ENCODE data around the gene VCP.
A peak's percentile ranks its signal among the peaks of the same experiment; 100 is the strongest.

VCP gene

DNA sequence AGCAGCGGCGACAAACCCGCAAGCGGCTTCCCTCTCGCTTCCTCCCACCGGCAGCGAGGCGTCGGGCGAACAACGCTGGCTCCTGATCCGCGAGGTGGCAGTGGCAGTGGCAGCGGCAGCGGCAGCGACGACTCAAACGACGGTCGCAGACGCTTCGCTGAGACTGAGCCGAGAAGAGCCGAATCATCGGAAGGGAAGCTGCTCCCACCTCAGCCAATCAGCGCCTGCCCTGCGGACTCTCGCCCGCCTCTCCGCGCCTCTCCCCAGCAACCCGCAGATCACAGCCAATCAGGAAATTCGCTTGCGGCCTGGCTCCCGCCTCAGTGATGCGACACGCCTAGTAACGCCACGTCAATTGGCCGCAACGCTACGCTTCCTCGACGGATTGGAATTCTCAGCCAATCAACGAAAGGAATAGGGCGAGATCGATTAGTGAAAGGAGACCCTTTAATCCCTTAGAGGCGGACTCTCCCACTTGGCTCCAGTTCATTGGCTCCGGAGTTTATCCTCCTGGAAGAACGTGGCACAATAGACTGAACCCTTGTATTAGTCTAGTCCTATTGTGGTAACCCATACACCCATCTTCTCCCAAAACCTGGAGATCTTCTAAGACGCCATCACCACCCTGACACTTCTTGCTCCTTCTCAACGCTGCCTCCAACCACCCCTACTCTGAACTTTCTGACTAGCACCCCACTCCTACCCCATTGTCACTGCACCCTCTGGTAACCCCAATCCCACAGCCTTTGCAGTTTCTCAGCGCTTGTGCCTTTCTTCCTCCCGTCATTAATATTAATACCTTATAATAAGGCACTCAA, at the start of gene VCP:
Gene VCP (minus strand): TSS at position 165 of the 818 bp plus-strand sequence. CDS start 272 bp downstream, outside the sequence.
- peak; percentile 96 for DNase-seq

DNA sequence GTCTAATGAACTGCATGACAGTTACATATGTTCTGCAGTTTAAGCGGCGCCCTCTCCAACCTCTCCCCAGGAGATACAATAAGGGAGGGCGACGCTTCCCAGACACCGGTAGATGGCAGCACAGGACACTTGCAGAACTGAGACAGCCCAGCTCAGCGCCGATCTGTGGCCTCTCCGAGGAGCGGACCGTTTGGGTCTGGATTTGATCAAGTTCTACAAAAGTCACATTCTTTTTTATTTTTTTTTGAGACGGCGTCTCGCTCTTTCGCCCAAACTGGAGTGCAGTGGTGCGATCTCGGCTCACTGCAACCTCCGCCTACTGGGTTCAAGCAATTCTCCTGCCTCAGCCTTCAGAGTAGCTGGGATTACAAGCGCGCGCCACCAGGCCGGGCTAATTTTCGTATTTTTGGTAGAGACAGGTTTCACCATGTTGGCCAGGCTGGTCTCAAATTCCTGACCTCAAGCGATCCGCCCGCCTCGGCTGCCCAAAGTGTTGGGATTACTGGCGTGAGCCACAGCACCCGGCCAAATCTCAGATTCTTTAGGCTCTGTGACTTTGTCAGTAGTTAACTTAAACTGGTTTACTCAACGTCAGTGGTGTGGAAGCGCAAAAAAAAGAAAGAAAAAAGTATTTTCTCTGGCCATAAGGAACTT, 44.6 kb upstream of the VCP start:
- peak; percentile 73 for DNase-seq

DNA sequence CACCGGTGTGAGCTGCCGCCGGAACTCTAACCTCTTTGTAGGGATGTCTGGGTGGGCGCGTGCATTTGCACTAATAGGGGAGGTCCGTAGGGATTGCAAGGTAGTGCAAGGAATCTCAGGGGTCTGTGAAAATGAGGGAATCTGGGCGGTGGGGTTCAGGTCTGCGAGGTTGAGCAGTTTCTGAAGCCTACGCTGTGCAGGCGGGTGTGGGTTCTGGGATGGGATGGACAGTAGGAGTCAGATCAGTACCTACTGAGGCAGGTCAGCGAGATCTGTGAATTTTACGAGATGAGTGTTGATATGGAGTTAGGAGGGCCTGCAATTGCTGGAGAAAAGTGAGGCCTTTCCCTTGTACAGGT, 44.1 kb upstream of the VCP start:
- DNase-seq = no peak

DNA sequence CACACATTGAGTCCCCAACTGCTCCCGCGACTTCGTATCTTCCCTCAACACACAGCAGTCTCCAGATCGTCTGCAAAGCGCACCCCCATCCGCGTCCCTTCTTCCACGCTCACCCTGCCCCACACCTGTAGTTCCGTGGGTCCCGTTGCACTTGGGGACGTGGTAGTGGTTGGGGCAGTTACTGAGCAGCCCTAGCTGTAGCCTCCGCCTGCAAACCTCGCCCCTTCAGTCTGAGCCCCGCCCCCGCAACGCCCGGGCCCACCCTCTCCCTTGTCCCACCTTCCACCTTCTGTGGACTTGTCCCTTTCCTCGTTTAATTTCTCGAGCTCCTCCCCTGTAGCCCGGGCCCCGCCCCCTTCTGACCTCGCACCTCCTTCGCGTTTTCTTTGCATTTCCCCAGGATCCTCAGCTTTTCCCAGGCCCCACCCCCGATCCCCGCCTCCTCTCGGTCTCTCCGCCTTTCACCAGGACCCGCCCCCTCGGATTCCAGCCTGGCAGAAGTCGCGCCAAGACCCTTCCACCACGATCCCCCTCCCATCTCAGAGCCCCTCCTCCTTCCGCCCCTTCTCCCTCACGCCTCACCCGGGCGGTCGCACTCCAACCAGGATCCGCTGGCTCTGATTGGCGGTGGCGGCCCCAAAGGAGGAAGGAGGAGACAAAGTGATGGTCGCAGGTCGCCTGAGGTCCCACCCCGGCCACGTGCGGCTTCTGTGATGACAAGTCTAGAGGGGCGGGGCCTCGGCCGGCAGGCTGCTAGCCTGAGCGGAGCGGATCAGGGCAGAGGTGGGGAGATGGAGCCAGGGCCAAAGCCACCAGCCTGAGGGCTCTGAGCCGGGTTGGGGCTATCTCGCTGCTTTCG, 43.5 kb upstream of the VCP start, which contains the start of gene ATOSB:
Gene ATOSB (minus strand): TSS at position 183 of the 859 bp plus-strand sequence. CDS start 7,588 bp downstream, outside the sequence.
- DNase-seq = peak; percentile 83

DNA sequence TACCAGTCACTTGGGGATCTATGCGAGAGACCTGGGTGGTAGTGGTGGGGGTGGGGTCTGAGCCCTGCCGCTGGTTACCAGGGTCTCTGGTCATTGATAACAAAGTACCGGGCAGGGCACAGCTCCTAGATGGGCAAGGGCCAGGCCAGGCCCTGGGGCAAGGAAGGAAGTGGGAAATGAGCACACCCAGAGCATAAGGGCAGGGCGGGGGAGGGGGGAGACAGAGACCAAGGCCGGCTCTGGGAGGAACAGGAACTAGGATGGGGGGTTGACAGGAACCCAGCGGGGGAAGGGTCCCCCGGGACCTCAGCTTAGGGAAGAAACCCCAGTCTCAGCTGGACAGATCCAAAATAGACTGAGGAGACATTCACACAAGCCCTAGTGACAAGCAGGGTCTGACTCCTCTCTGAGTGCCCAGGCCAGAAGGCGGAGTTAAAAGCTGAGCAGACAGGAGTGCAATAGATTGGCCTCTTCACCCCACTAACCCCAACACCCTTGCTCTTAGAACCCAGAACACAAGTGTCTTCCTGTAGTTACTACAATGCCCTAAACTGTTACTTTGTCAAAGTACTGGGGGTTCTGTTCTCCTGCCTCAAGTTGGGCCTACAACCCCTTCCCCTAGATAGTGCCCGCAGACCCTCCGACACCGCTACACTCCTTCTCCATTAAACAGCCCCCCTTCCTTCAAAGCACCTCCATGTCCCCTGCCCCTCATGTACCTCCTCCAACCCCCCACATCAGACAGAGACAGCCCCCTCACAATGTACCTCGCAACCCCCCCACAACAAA, 42.6 kb upstream of the VCP start:
- no peak for DNase-seq

DNA sequence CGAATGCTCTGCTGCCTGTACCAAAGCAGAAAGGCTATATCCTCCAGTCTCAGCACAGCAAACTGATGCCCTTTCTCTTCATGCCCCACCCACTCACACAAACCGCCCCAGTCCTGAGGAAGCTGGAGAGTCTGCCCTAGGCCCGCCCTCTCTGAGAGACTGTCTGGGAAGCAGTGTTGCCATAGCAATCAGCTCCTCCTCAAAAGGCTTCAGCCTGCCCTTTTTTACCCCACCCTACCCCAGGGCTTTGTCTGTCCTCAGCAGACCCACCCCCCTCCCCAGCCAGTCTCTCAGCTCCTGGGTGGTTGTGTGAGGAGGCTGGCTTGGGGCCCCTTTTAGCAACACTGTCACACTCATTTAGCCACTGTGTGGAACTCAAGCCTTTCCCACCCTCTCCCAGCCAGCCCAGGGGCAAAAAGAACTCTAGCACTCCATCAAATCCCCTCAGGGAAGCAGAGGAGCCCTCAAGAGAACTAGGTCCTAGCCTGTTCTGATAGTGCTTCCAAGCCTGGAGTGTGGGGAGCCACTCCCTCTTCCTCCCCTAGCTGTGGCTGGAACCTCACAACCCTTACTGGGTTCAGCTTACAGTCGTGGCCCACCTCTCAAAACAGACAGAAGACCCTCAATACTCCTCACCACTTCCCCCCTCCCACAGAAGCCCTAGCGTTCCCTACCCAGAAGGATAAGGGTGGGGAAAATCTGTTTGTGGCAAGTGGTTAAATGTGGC, 41.9 kb upstream of the VCP start:
- DNase-seq = no peak

DNA sequence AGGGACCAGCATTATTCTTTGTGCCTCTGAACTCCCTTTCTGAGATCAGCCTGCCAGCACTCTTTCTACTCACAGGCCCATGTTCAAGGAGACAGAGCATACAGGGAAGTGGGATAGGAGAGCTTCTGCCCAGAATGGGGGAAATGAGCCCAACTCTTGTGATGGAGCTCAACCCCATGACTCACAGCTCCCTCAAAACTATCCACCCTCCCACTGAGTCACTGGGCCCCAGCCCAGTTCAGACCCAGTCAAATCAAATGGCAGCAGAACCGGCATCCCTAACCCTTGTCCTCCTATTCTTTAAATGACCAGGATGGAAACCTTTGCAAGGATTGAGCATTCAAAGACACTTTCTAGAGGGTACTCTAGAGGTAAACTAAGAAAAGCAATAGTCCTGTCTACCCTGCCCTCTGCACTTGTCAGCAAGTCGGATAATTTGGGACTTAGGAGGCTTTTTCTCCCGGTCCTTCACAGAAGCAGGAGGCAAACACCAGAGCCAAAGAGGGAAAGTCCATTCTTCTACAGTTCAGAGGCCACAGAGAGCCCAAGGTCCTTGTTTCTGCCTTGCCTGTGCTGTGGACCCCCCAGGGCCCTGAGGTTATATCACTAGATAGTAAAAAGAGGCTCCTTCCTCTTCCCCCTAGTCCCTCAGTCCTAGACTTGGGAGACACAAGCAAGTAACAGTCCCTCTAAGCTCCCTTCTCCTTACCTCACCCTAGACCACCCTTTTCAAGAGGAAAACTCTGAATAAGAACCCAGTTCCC, 40.0 kb upstream of the VCP start:
- DNase-seq = no peak

DNA sequence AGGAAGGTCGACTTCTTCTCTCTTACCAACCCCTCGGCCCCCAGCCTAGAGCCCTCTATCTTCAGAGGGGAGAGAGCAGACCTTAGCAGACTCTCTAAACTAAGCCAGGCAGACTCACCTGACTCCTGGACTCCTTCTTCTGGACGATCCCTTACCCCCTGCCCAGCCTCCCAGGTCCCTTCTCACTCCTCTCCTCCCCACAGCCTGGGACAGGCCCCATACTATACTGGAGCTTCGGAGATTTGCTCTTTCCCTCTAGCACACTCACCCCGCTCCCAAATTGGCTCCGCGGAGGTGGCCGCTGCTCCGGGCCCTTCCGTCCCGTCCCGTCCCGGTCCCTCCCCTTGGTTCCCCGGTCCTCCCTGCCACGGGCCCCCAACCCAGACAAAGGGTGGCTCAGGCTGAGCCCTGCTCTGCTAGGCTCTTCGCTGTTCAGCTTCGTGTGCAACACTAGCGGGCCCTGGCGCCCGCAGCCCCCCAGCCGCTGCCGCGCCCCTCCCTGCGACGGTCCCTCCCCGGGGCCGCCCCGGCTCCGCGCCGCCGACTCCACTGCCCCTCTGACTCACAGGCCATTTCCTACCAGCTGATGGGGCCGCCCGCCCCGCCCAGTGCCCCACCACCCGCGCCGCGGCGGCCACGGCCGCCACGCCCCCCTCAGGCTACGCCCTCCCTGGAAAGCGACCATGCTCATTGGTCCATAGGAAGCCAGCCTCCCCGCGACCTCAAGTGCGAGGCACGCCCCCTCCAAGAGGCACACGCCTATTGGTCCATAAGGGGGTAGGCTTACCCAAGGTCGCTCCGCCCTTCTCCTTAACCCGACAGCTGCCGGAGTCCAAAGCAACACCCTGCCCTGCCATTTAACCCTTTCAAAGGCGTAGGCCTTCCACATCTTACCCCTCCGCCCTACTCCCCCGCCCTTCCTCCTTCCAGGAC, 38.8 kb upstream of the VCP start:
- DNase-seq = peak; percentile 96

DNA sequence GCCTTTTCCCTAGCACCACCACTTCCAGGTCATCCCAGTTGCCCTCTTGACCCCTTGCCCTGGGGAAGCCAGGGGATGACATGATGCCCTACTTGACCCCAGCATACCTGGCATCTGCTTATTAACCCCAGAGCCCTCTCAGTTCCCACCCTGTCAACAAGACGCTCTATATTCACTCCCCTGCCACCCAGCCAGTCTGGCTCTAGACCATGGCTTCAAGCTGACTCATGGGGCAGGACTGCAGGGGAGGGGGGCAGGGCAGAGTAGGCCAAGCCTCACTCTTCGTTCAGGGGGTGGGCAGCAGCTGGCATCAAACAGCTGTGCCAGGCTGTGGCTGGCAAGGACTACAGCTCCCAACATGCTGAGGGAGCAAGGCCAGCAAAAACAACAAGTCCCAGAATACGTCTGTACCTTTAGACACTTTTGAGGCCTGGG, 37.9 kb upstream of the VCP start:
- DNase-seq = no peak

DNA sequence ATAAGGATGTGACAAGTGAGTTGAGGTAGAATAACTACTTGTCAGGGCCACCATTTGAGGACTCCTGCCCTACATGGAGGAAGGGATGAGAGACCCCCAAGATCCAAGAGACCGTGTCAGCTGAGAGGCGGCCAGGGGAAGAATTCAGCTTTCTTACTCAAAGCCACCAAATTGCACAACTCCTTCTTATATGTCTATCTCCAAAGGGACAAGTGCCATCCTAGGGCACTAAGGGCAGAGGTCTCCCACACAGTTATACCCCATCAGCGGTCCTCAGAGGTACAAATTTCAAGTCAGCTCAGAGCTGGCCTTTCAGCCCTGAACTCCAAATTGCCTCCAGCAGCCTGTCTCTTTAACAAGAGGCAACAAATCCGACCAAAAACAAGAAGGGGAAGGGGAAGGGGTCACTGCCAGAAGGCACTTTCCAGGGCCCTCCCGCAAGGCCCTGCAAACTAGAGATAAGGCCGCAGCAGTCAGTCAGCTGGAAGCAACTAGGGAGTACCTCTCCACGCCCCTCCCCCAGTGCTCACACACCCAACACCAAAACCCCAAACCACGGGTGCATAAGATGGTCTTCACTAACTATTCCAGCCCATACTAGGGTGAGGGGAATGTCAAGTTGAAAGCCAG, 36.6 kb upstream of the VCP start:
- no peak for DNase-seq

DNA sequence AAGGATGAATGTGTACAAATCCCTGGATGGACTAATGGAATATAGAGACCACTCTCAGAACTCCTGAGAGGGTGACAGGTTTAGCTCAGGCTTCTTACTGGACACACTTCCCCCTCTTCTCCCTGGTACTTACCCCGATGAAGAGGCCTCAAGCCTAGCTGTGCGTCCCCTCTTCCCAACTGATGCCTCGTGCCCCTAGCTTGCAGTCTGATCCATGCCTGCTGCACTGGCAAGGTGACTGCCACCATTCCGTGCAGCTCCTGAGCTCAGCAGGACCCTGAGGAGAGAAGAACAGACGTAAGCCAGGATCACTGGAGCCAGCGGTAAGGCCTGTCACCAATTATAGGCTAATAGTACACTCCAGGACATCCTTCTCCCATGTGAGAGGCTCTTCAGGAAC, 36.0 kb upstream of the VCP start:
- no peak for DNase-seq

DNA sequence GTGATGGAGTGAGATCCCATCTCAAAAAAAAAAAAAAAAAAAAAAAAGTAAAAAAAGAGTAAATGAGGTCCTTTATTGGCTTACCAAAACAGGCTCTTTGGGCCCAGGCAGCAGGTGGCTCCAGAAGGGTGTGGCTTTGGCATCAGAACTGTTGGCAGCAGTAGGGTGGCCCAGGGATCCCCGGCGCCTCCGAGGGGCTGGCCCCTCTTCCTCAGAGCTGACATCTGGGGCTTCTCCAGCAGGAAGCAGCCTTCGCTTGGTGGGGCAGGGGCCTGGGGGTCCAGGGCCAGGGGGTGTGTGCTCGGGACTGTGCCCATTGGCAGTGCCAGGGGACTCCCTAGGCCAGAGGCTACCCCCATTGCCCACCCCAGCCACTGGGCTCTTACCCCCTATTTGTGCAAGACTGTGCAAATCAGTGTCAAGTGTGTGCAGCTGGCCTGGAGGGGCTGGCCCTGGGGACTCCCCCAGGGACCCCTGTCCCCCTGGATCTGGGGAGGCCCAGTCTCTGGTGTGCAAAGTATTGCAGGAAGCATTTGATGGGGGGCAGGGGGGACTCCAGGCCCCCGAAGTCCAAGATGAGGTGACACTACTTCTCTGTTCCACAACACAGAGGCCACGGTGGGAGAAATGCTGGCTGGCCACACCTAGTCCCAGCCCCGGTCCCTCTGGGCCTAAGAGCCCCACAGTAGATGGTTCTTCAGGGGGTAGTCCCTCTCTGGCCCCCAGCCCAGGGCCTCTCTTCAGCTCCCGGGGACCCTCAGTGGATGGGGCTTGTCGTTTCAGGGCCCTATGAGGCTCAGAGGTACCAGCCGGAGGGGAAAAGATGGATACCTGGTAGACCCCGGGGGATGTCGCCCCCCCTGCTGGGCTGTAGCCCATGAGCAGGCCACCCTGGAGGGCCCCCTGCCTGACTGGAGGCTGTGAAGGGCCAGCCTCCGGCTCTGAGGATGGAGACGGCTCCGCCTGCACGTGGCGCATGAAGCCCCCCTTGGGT, 35.2 kb upstream of the VCP start:
- DNase-seq = no peak

DNA sequence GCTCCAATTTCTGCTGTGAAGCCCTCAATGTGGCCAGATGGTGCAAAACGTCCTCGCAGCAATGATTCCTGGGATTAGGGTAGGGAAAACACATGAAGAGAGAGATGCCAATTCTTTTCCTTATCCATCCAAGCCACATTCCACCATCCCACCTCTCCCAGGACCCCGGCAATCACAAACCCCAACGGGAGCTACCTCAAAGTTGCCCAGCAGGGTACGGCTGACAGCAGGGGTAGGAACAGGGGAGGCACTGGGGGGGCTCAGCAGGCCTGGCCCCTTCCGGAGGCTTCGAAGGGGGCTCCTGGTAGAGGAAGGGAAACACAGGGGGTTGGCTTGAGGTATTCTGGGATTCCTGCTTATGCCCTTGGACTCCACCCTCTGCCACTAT, 33.9 kb upstream of the VCP start:
- no peak for DNase-seq

DNA sequence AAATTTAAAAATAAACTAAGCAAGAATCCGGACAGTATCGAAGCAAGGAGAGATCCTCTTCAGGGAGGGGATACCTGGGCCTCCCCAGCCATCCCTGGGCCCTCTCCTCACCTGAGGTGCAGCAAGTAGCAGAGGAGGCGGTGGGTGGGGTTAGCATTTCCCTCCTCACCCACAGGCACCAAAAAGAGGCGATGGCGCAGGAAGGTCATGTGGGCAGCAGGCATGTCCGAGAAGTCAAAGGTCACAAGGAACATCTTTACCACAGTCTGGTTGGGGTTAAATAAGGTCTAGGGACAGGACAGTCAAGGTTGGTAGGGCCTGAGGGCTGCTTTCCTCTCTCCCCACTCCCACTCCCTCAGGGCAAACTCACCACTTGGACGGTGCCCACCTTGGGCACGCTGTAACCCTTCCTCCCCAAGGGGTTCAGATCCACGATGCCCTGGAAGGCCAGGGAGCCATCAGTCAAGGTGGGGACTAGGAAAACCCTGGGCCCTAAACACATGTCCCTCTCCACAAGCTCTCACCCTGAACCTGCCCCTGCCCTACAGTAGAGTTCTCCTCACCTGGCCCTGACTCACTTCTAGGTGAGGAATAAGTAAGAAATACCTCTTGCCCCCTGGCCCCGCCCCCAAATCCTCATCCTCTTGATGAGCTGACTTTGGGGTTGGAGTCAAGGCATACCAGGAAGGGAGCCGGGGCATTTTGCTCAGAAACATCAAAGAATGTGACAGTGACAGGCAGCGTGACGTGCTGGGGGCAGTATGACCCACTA, 33.3 kb upstream of the VCP start:
- DNase-seq = no peak

DNA sequence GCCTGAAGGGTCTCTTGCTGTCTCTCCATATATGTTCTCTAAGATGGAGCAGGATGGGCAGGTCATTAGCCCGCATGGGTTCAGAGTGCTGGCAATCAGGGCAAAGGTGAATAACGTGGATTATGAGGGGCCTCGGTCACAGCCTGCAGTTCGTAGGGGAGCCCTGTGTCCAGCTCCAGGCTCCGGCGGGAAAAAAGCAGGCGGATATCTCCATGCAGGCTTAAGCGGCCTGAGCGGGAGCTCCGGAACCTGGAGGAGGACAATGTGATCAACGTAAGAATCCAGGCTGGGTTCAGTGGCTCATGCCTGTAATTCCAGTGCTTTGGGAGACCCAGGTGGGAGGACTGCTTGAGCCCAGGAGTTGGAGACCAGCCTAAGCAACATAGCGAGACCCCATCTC, 32.7 kb upstream of the VCP start:
- no peak for DNase-seq

DNA sequence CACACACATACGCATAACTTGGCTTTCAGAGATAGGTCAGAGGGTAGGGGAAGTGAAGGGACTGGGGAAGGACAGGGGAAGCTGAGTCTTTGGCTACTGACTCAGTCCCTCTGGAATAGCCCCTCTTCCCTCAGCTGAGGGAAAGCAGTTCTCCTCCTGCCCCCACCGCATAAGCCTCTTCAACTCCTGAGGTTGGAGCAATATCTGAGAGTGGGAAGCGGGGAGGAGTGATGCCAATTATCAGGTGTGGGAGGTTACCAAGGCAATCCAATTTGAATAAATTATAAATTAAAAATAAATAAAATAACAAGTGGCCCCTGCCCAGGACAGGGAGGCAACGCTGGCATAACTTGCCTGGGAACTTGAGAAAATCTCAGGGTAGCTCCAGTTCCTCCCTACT, 32.2 kb upstream of the VCP start:
- DNase-seq = no peak

DNA sequence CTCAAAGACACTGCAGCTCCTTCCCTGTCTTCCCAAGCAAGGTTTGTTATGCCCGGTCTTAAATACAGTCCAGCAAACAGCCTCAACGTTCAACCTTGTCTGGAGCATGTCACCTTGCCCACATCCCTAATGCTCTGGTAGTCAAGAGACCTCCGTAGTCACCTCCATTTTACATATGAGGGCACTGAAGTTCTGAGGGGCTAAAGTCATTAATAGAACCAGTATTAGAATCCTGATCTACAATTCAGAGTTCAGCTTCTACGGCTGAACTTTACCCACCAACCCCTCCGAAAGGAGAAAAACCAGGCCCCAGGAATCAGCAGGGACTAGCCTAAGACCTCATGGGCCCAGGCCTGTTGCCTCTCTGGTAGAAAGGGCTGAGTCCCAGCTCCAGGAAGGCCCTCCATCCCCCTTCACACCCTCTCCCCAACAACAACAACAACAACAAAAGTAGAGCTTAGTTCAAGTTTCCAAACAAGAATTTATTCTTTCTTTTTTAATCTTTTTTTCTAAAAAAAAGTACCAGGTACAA, 31.3 kb upstream of the VCP start:
- no peak for DNase-seq
